IPS DF 6.9 (cell line): Measurements from ENCODE around the gene CAMTA1.

ENCODE experiments used
- DNase-seq: peaks from one replicate; pipeline ENCODE4 v3.0.0-alpha.2; 2013; ENCODE audit warnings: low read depth, low spot score
- H3K27ac ChIP-seq: one replicate; pipeline ENCODE4 v1.5.1; 2013; ENCODE audit warnings: low read length, control low read depth
- H3K27me3 ChIP-seq: 2 replicates; pipeline ENCODE4 v1.6.1; 2013; ENCODE audit warnings: mild to moderate bottlenecking, low read length; ENCODE audit not compliant: control insufficient read depth, insufficient read depth
- H3K36me3 ChIP-seq: 2 replicates; pipeline ENCODE4 v1.6.1; 2013; ENCODE audit warnings: low read length; ENCODE audit not compliant: control insufficient read depth, insufficient read depth
- H3K4me1 ChIP-seq: 2 replicates; pipeline ENCODE4 v1.6.1; 2013; ENCODE audit warnings: low read length; ENCODE audit not compliant: control insufficient read depth, insufficient read depth
- H3K4me3 ChIP-seq: 2 replicates; pipeline ENCODE4 v1.5.1; 2013; ENCODE audit warnings: mild to moderate bottlenecking, low read length
- H3K9me3 ChIP-seq: 2 replicates; pipeline ENCODE4 v1.6.1; 2013; ENCODE audit warnings: low read length, inconsistent platforms; ENCODE audit not compliant: control insufficient read depth, insufficient read depth
- WGBS: extraction: QIAGEN DNeasy Blood & Tissue Kit; methylation state at CpG from one replicate; pipeline ENCODE4 v1.1.7; 2013; ENCODE audit warnings: mixed read lengths, missing lambda C conversion rate; ENCODE audit not compliant: insufficient read length, insufficient coverage; 5-methylcytosine and 5-hydroxymethylcytosine counted together

Gene CAMTA1

DNA sequence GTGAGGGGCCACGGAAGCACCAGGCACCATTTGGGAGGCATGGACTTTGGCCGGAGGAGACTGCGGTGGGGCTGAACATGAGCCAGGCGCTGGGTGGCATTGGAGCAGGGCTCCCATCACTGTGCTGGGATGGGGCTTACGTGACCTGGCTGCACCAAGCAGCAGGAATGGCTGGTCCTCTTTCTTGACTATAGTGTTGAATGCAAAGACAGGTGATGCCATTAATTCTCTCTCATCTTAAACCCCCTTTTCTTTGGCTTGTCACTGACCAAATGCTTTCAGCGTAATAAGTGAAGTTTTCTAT, 447.9 kb downstream of the CAMTA1 start:
- Histone ChIP-seq H3K4me1 (no peaks in the 10 kb centered on the region), H3K27ac (no peak overlapping the region), H3K4me3 (no peak overlapping the region), H3K27me3 (no peaks in the 10 kb centered on the region), H3K9me3 (no peaks in the 10 kb centered on the region), H3K36me3 (no peaks in the 10 kb centered on the region)
- WGBS, result no CpG with 5 or more reads among the region's 6 CpGs
- no peak for DNase-seq

- DNase-seq, result no peak
- Histone ChIP-seq H3K36me3 (no peaks in the 10 kb centered on the region), H3K27me3 (no peaks in the 10 kb centered on the region), H3K4me3 (no peak overlapping the region), H3K27ac (no peak overlapping the region), H3K9me3 (no peaks in the 10 kb centered on the region), H3K4me1 (no peaks in the 10 kb centered on the region)
- no CpG with 5 or more reads among the region's 28 CpGs for WGBS
These were observed 448.6 kb downstream of the CAMTA1 start for GRCh38 chr1:7233646-7234470.

DNA sequence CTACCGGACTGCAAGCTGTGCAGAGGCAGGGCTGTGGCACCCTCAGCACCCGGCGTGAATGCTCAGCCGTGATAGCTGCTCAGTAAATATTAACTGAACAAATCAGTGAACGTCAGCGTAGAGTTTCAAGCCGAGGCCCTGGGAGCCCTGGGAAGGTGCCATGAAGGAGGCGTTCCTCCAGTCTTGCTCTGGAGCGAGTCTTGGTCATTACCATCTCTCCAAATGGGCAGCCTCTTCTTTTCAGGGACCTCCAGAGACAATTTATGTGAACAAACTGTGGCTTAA, 449.2 kb downstream of the CAMTA1 start:
- no peaks in the 10 kb centered on the region for H3K4me1 ChIP-seq
- WGBS, result no CpG with 5 or more reads among the region's 9 CpGs
- no peaks in the 10 kb centered on the region for H3K36me3 ChIP-seq
- DNase-seq, result no peak
- H3K4me3 ChIP-seq, result no peak overlapping the region
- H3K27me3 ChIP-seq, result no peaks in the 10 kb centered on the region
- no peak overlapping the region for H3K27ac ChIP-seq
- no peaks in the 10 kb centered on the region for H3K9me3 ChIP-seq

- Histone ChIP-seq H3K4me1 (no peaks in the 10 kb centered on the region), H3K9me3 (no peaks in the 10 kb centered on the region), H3K36me3 (no peaks in the 10 kb centered on the region), H3K27ac (no peak overlapping the region), H3K4me3 (no peak overlapping the region), H3K27me3 (no peaks in the 10 kb centered on the region)
- no peak for DNase-seq
- WGBS, result no CpG with 5 or more reads among the region's 17 CpGs
These were observed 450.7 kb downstream of the CAMTA1 start for GRCh38 chr1:7235871-7236517.

DNA sequence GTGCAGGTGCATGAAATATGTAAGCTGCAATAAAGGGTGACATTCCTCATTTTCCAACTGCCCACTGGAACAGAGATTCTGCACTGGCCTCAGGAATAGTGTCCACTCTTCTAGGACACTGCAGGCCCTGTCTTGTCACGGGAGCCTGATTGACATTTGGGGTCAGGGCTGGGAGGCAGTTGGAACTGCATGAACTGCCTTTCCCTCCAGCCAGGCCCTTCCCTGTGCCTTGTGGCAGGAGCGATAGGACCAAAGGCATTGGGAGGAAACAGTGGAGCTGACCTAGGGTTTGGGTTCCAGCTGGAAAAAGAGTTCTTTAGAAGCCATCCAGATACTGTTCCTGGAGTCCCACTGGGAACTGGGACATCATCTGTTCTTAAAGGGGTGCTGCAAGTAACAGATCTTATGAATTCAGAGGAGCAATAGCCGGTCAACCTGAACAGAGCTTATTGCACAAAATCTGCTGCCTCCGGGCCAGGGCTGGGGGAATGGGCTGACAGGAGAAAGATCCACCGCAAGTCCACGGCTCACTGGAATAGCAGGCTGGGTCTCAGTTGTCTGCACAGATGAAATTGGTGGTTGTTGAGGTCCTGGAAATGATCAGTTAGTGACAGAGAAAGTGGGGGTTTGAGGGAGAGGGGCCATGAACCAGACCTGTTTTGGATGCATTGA, 451.7 kb downstream of the CAMTA1 start:
- no peaks in the 10 kb centered on the region for H3K4me1 ChIP-seq
- no peaks in the 10 kb centered on the region for H3K9me3 ChIP-seq
- no peaks in the 10 kb centered on the region for H3K27me3 ChIP-seq
- no CpG with 5 or more reads among the region's 6 CpGs for WGBS
- no peak for DNase-seq
- H3K27ac ChIP-seq, result no peak overlapping the region
- no peaks in the 10 kb centered on the region for H3K36me3 ChIP-seq
- H3K4me3 ChIP-seq, result no peak overlapping the region

DNA sequence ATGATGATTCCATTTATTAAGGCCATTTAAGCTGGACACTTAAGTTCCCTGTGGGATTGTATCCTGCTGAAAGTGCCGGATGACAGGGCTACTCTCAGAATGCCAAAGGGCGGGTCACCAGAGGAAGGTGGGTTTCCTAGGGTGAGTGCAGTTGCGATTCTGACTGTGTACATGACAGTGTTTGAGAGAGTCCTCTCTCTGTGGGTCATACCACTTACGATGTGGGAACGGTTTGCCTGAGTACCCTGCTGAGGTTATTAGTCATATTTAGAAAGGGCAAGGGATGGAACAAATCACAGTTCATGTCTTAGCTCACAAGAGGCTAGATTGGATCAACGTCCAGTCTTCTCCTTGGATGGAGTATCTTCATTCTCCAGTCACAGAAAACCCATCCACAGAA, 461.9 kb downstream of the CAMTA1 start:
- no peaks in the 10 kb centered on the region for H3K36me3 ChIP-seq
- H3K27ac ChIP-seq, result no peak overlapping the region
- H3K4me1 ChIP-seq, result no peaks in the 10 kb centered on the region
- no peak overlapping the region for H3K4me3 ChIP-seq
- H3K9me3 ChIP-seq, result no peaks in the 10 kb centered on the region
- no CpG with 5 or more reads among the region's 6 CpGs for WGBS
- no peak for DNase-seq
- no peaks in the 10 kb centered on the region for H3K27me3 ChIP-seq

DNA sequence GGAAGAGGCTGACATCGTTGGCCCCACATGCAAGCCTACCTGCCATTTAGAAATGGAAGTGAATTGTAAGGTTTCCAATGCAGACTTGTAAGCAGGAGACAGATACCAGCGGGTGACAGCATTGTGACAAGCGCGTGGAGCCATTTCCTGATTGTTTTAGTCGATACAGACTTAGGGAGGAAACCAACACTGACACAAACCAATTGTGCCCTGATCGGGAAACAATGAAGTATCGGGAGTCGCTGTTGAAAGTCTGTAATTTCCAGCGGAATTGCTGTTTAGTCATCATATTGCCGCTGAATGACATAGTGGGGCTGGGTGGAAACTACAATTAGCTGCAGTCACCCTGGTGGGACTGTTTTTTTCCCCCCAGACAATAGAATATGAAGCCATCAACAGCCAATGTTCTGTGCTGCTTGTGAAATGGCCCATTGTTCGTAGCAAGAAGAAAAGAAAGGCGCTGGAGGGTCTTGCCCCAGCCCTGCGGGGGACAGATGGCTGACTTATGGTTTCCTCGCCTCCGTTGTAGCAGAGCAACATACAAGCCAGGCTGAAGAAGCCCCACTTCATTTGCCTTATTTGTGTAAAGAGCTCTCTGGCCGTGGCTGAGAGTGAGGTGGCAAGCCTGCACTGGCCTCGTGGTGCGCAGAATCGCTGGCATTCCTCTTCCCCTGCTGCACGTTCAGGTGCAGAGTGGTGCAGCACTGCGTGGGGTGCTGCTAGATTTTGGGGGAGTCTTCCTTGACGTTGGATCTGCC, 462.7 kb downstream of the CAMTA1 start:
- Histone ChIP-seq H3K27me3 (no peaks in the 10 kb centered on the region), H3K4me3 (no peak overlapping the region), H3K36me3 (no peaks in the 10 kb centered on the region), H3K9me3 (no peaks in the 10 kb centered on the region), H3K27ac (no peak overlapping the region), H3K4me1 (no peaks in the 10 kb centered on the region)
- DNase-seq, result no peak
- no CpG with 5 or more reads among the region's 22 CpGs for WGBS

- no peaks in the 10 kb centered on the region for H3K9me3 ChIP-seq
- WGBS, result no CpG with 5 or more reads among the region's 13 CpGs
- DNase-seq, result no peak
- H3K27ac ChIP-seq, result no peak overlapping the region
- no peaks in the 10 kb centered on the region for H3K36me3 ChIP-seq
- no peaks in the 10 kb centered on the region for H3K27me3 ChIP-seq
- no peaks in the 10 kb centered on the region for H3K4me1 ChIP-seq
- no peak overlapping the region for H3K4me3 ChIP-seq
These were observed 463.4 kb downstream of the CAMTA1 start for GRCh38 chr1:7248549-7249199.

- no peaks in the 10 kb centered on the region for H3K27me3 ChIP-seq
These were observed 464.3 kb downstream of the CAMTA1 start for GRCh38 chr1:7249516-7249915.

DNA sequence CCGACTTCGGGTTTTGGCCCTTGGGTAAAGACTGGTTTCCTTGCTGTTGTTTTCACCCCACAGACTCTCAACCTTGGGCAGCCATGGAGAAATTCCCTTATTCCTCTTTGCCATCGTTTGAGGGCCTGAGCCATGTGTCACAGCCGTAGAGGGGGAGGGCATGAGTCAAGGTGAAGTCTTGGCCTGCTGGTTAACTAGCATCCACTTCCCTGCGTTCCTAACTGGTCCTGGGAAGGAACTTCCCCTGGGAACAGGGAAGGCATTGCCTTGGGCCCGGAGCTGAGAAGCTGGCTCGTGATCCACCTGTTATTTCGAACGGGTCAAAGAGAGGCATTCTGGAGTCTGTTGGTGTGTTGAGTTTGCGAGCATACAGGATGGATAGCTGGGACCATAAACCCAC, 464.9 kb downstream of the CAMTA1 start:
- Histone ChIP-seq H3K9me3 (no peaks in the 10 kb centered on the region), H3K4me3 (no peak overlapping the region), H3K4me1 (no peaks in the 10 kb centered on the region), H3K36me3 (no peaks in the 10 kb centered on the region), H3K27ac (no peak overlapping the region), H3K27me3 (no peaks in the 10 kb centered on the region)
- no CpG with 5 or more reads among the region's 10 CpGs for WGBS
- no peak for DNase-seq

More at GRCh38 chr1:7249516-7249915, 464.3 kb downstream of the CAMTA1 start:
- H3K27ac ChIP-seq, result no peak overlapping the region
- H3K9me3 ChIP-seq, result no peaks in the 10 kb centered on the region
- H3K4me1 ChIP-seq, result no peaks in the 10 kb centered on the region
- no CpG with 5 or more reads among the region's 3 CpGs for WGBS
- DNase-seq, result no peak
- no peak overlapping the region for H3K4me3 ChIP-seq
- H3K36me3 ChIP-seq, result no peaks in the 10 kb centered on the region
